ENCODE measurements around the gene TDRD12. TPM values are rescaled to one million over a fixed set of nuclear protein-coding genes. Genes with fewer than 3 reads are reported as not detected.
"Not testable (repeated sequence)": the region's sequence is repeated elsewhere in the genome, so short reads cannot be mapped to it uniquely, and the experiment has no call there.

Gene TDRD12
- total RNA-seq, 4 donors from 2014 or later = 2.0 to 5.7 TPM; not detected in 2

DNA sequence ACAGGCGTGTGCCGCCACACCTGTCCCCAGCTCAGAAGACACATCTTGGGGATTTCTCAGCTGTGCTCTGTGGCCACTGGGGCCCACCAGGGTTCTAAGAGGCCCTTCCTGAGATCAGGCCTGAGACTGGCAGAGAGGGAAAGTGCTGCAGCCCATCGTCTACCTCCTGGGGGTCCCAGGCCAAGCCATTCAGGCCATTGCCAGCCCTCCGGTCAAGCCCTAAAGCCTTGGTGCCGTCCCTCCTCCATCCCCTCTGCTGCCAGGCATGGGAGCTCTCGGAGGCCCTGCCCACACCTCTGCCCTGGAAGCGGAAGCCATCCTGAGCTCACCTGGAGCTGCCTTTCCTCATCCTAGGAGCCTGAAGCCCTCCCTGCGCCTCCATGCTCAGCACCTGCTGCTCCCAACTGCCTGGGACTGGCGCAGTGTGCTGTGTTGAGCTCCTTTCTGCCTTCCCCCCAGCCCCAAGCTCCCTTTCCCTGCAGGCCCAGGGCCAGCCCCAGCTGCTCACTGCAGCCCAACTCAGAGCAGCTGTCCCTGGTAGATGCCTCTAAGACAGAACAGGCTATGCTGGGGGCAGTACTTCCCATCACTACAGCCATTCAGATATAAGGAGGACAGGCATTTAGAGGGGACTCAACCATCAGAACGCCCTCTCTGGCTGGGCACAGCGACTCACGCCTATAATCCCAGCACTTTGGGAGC lies 147.1 kb downstream of the TDRD12 start:
- DNase-seq = no peak
- TF ChIP-seq POLR2A (IDR thresholded peaks at IDR 0.05) = no peak
- no peak for TF ChIP-seq CTCF (IDR thresholded peaks at IDR 0.05)
- Histone ChIP-seq H3K27ac (no peak overlapping the region), H3K36me3 (no peaks in the 10 kb centered on the region), H3K4me3 (no peak overlapping the region), H3K9me3 (no peaks in the 10 kb centered on the region), H3K27me3 (no peaks in the 10 kb centered on the region), H3K4me1 (no peaks in the 10 kb centered on the region)
- intact Hi-C loops (cut with DNase I; ENCODE audit: low total_unique reads) = no loop called here

- DNase-seq; H3K9me3 ChIP-seq; H3K4me3 ChIP-seq; H3K36me3 ChIP-seq; H3K27me3 ChIP-seq; H3K4me1 ChIP-seq; H3K27ac ChIP-seq; intact Hi-C loops (cut with DNase I; ENCODE audit: low total_unique reads): not testable (repeated sequence)
Observed at GRCh38 chr19:32867436-32867835, 147.9 kb downstream of the TDRD12 start.

DNA sequence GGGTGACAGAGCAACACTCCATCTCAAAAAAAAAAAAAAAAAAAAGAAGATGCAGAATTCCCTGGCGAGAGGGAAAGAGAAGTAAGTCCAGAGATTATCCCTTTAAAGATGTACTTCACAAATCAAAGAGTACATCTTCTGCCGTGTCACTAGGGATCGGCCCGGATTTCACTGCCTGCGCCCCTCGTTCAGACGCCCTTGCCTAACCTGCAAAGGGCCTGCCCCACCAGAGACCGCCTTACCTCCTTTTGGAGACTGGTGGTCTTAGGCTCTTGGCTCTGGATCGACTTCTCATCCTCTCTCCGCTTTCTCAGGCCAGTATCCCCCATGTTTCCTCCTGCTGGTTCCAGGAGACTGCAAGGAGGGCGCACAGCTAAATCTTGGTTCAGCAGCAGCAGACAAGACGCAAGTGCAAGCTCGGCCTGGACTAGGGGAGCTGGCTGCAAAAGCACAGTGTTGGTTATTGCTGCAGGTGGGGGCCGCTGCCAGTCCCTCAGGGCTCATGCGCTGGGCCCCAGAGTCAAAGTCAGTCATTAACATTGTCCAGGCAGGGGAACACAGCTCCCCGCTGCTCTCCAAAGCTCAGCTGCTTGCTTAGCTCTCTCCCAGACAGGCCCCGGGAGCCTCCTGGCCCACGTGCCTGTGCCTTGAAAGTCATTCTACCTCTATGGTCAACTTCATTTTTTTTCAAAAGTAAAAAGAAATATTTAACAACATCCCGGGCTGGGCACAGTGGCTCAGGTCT lies 148.8 kb downstream of the TDRD12 start:
- Histone ChIP-seq H3K27me3 (no peaks in the 10 kb centered on the region), H3K4me1 (no peaks in the 10 kb centered on the region), H3K9me3 (no peaks in the 10 kb centered on the region), H3K4me3 (no peak overlapping the region), H3K36me3 (no peaks in the 10 kb centered on the region), H3K27ac (no peak overlapping the region)
- TF ChIP-seq CTCF (IDR thresholded peaks at IDR 0.05) (no peak), POLR2A (IDR thresholded peaks at IDR 0.05) (no peak)
- intact Hi-C loops (cut with DNase I; ENCODE audit: low total_unique reads) = no loop called here
- no peak for DNase-seq

GRCh38 chr19:32869369-32869965 lies 149.9 kb downstream of the TDRD12 start, which contains the start of gene SLC7A9:
Gene SLC7A9, minus strand, starts transcription at chr19:32869767. Its CDS starts 1,233 bp downstream, at chr19:32868534.
- Histone ChIP-seq H3K27ac (no peak within 1 kb of the TSS), H3K9me3 (no peaks in the 10 kb centered on the region), H3K36me3 (no peaks in the 10 kb centered on the region), H3K27me3 (no peaks in the 10 kb centered on the region), H3K4me1 (no peaks in the 10 kb centered on the region), H3K4me3 (no peak within 1 kb of the TSS)
- no peak for DNase-seq
- intact Hi-C loops (cut with DNase I; ENCODE audit: low total_unique reads) = no loop called here
- no peak for TF ChIP-seq CTCF (IDR thresholded peaks at IDR 0.05)
- TF ChIP-seq POLR2A (IDR thresholded peaks at IDR 0.05) = no peak

DNA sequence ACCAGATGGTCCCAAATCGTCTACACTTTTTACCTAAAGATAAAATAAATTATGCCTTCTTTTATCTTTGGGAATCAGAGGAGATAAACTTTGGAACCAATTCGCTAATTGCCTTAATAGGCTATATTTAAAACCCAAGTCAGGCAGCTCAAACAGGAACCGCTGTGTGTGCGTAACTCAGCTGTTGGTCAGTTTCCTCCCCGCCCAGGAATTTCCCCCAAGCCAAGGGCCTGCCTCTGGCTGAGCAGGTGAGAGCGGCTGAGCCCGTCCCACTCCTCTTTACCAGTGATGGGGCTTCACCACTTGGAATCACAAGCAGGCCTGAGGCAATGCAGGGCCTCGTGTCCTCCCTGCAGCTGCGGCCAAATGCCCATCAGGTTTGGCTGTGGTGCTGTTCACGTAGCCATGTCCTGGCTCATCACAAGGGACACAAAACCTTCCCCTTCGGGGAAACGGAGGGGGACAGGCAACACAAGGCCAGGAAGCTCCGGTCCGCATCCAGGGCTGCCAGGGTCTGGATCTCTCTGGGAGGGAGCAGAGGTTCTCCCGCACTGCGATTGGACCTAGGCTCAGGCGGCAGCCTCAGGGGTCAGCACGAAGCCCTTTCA lies 150.5 kb downstream of the TDRD12 start:
- Histone ChIP-seq H3K4me1 (no peaks in the 10 kb centered on the region), H3K27me3 (no peaks in the 10 kb centered on the region), H3K36me3 (no peaks in the 10 kb centered on the region), H3K9me3 (no peaks in the 10 kb centered on the region), H3K4me3 (no peak overlapping the region), H3K27ac (no peak overlapping the region)
- TF ChIP-seq POLR2A (IDR thresholded peaks at IDR 0.05) (no peak), CTCF (IDR thresholded peaks at IDR 0.05) (no peak)
- no peak for DNase-seq
- intact Hi-C loops (cut with DNase I; ENCODE audit: low total_unique reads) = no loop called here
